Cardiac septum (tissue), 1 donor: ENCODE data around the gene PLCXD1. TPM values are rescaled to one million over a fixed set of nuclear protein-coding genes. Genes with fewer than 3 reads are reported as not detected.
A peak's percentile ranks its signal among the peaks of the same experiment; 100 is the strongest.
"Not testable (repeated sequence)": the region's sequence is repeated elsewhere in the genome, so short reads cannot be mapped to it uniquely, and the experiment has no call there.

Experiments
- DNase-seq: peaks from one replicate; pipeline ENCODE4 v3.0.0-alpha.2; 2020; ENCODE audit warnings: low spot score
- intact Hi-C: fragments of 100-400 bp; cut with DNase I; formaldehyde crosslinking; loops from one replicate; pipeline ENCODE4 v1.14.0; 2022
- long read RNA-seq: library from polyadenylated mRNA; unstranded; transcript quantifications from one replicate; pipeline ENCODE4 v2.0.0, GENCODE V29; 2021
- total RNA-seq: library from RNA; stranded (reverse); fragmentation: NEBNext Ultra II Directional; extraction: Animal tissue kit (Norgen Biotek cat#: 25700); gene quantifications from one replicate; pipeline ENCODE4 v1.2.1, GENCODE V29; 2021
- donor health status: DM: no; HTN: no; CAD: no.

Gene PLCXD1, protein sequence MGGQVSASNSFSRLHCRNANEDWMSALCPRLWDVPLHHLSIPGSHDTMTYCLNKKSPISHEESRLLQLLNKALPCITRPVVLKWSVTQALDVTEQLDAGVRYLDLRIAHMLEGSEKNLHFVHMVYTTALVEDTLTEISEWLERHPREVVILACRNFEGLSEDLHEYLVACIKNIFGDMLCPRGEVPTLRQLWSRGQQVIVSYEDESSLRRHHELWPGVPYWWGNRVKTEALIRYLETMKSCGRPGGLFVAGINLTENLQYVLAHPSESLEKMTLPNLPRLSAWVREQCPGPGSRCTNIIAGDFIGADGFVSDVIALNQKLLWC
- 3.4 TPM for total RNA-seq
- long read RNA-seq, partial matches to known transcripts = 0 of 2 reads
- long read RNA-seq, other reads (novel, unspliced or antisense) = 2 of 2 reads

DNA sequence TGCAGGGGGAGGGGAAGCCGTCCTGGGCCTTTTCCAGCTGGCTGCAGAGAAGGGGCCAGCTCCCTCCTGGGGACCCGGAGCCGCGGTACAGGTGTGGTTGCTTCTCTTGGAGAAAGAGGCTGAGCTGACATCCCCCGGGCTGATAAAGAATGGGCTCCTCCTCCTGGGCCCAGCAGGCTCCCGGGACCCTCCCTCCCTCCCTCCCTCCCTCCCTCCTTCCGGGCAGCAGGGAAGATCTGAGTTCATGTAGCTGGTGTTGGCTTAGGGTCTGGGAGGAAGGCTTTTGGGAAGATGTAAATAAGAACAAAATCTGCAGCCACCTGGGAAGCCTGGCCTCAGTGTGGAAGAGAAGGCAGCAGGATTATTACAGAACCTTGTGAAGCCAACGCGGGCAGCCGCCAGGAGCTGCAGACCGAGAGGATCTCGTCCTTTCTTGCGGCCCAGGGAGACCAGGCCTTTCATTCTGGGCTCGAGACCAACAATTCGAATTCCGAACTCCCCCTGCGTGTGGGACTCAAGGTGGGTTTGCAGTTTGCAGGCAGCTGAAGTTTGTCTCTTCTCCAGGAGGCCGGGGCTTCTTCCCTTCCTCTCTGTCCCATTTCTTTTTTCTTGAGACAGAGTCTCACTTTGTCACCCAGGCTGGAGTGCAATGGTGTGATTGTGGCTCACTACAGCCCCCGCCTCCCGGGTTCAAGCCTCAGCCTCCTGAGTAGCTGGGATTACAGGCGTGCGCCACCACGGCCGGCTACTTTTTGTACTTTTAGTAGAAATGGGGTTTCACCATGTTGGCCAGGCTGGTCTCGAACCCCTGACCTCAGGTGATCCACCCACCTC, at the start of gene PLCXD1:
PLCXD1 (plus strand) TSS at position 216 of the 834 bp plus-strand sequence. CDS start 2,807 bp downstream, outside the sequence.
- peak; percentile 66 for DNase-seq
- intact Hi-C loops = loop anchor here (5.0 kb wide), 1 partner anchor 106 kb away; the partner anchor contains the start of gene PPP2R3B

DNA sequence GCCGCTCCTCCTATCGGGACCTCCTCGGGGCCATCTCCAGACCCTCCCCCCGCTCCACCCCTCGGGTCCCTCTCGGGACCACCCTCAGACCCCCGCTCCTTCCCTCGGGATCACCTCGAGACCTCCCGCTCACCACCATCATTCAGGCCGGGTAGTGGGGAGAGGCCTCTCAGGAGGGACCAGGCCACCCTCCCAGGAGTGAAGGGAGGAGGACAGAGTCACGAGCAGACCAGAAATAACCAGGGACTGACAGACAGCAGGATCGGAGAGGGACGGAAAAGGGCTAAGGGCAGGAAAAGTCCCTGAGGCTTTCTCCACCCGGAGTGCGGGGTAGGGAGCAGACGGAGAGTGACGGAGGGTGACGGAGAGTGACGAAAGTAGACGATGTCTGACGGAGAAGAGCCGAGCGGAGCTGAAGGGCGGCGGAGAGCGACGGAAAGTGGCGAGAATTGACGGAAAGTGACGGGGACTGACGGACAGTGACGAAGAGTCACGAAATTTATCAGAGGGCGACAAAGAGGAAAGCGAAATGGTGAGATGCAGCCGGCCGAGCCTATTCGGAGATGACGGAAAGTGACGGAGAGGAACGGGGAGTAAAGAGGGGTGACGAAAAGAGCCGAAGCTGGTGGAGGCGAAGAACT, 49.4 kb upstream of the PLCXD1 start:
- intact Hi-C loops, DNase-seq: not testable (repeated sequence)

DNA sequence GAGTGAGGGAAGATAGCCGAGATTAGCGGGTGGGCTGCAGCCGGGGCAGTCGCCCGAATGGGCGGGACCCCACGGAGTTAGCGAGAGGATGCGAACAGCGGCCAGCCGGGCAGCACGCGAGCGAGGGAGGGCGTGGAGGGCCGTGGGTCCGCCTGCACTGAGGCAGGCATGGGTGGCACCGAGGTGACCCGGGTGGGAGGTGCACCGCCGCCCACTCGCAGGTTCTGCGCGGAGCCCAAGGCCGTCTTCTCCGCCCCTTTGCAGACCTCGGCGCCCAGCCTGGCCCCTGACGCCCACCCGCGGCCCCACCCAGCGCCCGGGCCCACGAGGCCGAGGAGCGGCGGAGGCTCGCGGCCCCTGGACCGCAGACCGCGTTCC, 48.9 kb upstream of the PLCXD1 start:
- intact Hi-C loops, DNase-seq: not testable (repeated sequence)

DNA sequence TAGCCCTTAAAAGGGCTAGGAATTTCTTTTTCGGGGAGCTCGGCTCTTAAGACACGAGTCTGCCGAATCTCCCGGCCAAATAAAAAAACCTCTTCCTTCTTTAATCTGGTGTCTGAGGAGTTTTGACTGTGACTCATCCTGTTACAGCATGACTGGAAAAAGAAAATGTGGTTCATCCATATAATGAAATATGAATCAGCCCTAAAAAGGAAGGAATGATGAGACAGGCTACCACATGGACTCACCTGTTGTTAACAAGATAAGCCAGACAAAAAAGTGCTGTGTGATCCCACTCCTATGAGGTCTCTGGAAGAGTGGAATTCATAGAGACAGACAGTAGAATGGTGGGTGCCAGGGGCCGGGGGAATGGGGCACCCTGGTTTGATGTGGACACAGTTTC, 45.0 kb upstream of the PLCXD1 start:
- DNase-seq, intact Hi-C loops: not testable (repeated sequence)

DNA sequence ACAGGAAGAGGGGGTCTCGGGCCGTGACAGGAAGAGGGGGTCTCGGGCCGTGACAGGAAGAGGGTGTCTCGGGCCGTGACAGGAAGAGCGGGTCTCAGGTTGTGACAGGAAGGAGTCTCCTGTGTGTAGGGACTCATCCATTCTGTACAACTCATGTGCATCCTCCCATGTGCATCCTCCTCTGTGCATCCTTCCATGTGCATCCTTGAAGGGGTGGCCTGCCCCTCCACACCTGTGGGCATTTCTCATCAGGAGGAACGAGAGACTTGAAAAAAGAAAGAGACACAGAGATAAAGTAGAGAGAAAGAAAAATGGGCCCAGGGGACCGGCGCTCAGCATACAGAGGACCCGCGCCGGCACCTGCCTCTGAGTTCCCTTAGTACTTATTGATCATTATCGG, 30.2 kb upstream of the PLCXD1 start:
- intact Hi-C loops = no loop called here
- DNase-seq = no peak

DNA sequence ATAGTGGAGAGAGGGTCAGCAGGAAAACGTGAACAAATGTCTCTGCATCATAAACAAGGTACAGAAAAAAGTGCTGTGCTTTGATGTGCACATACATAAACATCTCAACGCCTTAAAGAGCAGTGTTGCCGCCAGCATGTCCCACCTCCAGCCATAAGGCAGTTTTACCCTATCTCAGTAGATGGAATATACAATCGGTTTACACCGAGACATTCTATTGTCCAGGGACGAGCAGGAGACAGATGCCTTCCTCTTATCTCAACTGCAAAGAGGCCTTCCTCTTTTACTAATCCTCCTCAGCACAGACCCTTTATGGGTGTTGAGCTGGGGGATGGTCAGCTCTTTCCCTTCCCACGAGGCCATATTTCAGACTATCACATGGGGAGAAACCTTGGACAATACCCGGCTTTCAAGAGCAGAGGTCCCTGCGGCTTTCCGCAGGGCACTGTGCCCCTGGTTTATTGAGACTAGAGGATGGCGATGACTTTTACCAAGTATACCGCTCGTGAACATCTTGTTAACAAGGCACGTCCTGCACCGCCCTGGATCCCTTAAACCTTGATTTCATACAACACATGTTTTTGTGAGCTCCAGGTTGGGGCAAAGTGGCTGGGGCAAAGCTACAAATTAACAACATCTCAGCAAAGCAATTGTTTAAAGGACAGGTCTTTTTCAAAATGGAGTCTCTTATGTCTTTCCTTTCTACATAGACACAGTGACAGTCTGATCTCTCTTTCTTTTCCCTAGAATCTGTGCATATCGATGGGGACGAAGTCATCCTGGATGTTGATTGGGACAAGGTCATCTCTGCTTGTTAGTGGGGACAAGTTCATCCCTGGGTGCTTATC, 29.6 kb upstream of the PLCXD1 start:
- intact Hi-C loops, DNase-seq: not testable (repeated sequence)

DNA sequence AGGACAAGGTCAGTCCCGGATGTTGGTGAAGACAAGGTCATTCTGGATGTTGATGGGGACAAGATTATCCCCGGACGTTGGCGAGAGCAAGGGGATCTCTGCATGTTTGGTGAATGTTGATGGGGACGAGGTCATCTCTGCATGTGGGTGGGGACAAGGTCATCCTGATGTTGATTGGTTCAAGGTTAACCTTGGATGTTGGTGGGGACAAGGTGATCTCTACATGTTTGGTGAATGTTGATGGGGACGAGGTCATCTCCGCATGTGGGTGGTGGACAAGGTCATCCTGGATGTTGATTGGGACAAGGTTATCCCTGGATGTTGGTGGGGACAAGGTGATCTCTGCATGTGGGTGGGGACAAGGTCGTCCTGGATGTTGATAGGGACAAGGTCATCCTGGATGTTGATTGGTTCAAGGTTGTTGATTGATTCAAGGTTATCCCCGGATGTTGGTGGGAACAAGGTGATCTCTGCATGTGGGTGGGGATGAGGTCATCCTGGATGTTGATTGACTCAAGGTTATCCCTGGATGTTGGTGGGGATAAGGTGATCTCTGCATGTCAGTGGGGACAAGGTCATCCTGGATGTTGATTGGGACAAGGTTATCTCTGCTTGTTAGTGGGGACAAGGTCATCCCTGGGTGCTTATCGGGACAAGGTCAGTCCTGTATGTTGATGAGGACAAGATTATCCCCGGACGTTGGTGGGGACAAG, 28.8 kb upstream of the PLCXD1 start:
- intact Hi-C loops = no loop called here
- DNase-seq = no peak

DNA sequence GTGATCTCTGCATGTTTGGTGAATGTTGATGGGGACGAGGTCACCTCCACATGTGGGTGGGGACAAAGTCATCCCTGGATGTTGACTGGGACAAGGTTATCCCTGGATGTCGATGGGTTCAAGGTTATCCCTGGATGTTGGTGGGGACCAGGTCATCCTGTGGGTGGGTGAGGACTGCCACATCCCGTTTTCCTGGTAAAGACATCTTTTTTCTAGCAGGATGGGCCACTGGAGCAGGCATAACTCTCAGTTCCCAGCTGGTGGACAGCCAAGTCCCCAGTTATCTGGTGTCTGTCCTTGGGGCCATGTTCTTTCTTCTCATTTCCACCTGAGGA, 28.3 kb upstream of the PLCXD1 start:
- intact Hi-C loops = no loop called here

DNA sequence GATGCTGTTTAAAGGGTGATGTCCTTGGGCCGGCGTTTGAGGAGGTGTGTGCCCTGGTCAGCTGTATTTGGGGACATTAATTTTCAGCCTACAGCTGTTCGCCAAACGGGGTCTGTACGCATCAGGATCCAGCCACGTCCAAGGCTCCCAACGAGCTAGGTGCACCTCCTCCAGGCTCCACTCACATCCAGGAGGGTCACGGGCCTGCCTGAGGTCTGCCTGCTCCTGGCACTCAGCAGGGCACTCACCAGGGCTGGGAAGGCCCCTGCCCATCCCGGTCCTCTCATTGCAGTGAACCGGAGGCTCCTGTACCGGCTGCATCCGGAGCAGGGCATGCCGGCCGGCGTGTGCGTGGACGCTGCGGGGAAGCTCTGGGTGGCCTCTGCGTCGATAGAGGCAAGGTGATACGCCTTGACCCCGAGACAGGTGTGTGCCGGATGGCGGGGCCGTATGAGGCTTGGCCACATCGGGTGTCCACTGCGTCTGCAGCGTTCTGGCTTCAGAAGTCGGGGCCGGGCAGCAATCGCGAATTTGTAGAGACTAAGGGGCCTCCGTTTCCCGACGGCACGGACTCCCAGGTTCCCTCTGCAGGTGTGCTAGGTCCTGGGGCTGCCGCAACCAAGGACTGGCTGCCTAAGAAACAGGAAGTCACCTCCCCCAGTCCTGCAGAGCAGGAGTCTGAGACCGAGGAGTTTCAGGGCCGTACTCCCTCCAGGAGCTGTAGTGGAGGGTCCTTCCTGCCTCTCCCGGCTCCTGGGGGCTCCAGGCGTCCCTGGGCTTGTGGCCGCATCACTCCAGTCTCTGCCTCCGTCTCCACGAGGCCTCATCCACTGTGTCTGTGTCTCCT, 27.5 kb upstream of the PLCXD1 start:
- intact Hi-C loops = no loop called here
- no peak for DNase-seq

More for the DNA sequence above, 28.3 kb upstream of the PLCXD1 start:
- DNase-seq = no peak

DNA sequence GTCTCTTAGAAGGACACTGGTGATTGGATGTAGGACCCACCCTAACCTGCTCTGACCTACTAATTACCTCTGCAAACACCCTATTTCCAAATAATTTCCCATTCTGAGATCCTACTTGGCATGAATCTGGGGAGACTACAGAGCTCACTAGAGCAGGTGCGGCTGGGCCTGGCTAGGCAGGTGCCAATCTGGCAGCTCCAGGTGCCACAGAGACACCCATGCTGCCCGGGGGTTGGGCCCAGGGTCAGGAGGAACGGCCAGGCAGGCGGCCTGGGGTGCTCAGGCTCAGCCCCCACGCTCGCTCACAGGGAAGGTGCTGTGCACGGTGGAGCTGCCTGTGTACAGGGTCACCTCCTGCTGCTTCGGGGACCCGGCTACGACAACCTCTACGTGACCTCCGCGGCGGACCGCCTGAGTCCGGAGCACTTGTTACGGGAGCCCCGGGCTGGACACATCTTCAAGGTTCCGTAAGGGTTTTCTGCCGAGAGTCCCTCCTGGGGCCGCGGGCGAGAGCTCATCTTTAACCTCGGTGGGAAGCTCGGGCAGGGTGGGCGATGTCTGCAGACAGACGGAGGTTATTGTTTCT, 26.5 kb upstream of the PLCXD1 start:
- intact Hi-C loops = no loop called here
- DNase-seq = no peak

DNA sequence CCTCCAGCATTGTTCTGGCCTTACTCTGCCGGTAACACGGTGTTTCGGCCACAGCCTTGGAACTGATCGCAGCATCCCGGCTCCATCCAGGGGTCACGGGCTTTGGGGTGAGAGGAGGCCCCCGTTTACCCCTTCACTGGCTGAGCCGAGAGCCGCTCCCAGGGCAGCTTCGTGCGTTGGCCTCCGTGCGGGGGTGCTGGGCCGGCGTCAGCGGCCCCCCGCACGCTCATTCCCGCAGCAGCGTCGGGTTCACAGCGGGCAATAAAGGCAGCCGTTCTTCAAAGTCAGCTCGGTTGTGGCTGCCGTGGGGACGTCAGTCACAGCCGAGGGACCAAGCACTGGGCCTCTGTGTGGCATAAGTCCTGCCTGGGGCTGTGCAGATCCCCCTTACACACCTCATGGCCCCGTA, 25.3 kb upstream of the PLCXD1 start:
- intact Hi-C loops = no loop called here
- DNase-seq = no peak

DNA sequence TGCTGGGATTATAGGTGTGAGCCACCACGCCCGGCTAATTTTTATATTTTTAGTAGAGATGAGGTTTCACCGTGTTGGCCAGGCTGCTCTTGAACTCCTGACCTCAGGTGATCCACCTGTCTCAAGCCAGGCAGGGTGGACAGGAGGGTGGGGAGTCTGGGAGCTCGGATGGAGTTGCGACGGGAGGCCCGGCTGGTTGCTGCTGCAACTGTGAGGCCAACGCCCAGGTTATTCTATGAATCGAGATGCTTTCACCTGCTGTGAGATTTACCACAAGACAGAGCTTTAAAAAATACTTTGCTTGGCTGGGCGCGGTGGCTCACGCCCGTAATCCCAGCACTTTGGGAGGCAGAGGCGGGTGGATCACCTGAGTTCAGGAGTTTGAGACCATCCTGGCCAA, 24.1 kb upstream of the PLCXD1 start:
- DNase-seq, intact Hi-C loops: not testable (repeated sequence)

DNA sequence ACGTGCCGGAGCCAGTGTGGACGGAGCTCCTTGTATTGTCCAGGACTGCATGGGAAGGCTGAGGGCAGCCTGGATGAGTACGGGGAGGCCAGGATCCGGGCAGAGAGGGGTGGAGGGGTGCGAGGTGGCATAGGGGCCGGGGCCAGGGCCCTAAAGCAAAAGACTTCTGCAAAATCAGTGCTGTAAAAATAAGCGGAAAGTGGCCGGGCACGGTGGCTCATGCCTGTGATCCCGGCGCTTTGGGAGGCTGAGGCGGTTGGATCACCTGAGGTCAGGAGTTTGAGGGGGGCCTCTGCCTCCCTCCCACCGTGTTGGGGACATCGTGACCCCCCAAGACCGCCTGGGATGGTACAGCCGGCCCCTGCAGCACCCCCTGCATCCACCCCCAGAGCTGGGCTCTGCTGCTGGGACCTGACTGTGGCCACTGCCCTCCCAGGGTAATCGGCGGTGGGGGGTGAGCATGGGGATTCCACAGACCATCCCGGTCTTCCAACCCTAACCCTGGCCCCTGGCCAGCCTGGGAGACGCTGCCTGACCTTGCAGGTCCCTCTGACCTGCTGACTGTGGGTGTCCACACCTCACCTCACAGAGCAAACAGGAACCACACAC, 23.4 kb upstream of the PLCXD1 start:
- no peak for DNase-seq
- intact Hi-C loops = no loop called here

DNA sequence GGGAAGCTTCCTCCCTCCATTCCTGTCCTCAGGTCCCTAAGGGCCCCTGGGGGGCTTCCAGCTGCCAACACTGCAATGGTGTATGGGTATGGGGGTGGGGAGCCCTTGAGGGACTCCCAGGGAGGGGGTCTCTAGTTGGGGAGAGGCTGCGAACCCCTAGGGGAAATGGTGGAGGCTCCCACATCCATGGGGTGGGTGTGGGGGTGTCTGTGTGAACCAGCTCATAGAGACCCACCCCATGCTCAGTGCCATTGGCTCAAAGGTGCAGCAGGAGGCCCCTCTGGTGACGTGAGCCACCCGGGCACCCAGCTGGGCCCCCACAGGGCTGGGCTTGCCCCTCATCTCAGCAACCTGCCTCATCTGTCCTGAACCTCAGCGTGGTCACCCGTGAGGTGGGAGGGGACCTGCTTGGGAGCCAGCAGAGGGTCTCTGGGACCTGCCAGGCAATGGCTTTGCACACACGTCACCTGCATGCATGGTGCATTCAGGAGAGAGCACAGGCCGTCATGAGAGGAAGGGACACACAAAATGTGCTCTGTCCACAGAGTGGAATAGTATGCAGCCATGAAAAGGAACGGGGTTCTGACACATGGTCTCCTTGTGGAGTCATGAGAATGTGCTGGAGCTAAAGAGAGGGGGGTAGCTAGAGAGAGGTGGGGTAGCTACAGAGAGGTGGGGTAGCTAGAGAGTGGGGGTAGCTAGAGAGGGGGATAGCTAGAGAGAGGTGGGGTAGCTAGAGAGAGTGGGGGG, 22.7 kb upstream of the PLCXD1 start:
- intact Hi-C loops = no loop called here
- no peak for DNase-seq

DNA sequence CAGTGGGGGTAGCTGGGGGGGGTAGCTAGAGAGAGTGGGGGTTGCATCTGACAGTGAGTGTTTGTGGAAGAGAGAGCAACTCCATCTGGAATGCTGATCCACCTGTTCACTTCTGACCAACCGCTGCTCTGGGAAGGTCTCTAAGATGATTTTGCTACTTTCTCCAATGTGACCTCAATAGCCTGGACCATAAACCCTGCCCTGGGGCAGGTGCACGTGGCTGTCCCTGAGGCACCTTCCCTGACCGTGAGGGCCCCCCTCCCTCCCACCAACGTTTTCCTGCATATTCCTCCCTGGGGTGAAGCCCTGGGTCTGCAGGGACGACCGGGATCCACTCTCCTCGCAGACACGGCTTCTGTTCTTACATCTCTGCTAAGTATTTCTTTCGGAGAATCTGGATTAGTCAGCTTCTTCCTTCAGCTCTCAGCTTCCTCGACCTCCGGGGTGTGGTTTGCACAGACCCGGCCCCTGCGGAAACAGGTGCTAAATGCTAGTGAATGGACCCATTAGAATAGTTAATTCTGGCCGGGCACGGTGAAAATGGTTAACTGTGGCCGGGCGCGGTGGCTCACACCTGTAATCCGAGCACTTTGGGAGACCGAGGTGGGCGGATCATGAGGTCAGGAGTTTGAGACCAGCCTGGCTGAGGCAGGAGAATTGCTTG, 21.4 kb upstream of the PLCXD1 start:
- intact Hi-C loops = no loop called here
- no peak for DNase-seq
